Limb (tissue), 2 donors: Measurements from ENCODE around the gene RAPGEF4.
"Not testable (repeated sequence)": the region's sequence is repeated elsewhere in the genome, so short reads cannot be mapped to it uniquely, and the experiment has no call there.

Source experiments
- DNase-seq, 2 donors: peaks; one replicate each; pipeline ENCODE4 v3.0.0-alpha.2; 2016; ENCODE audit errors: extremely low spot score in 2 of 2

RAPGEF4 gene

GRCh38 chr2:172726172-172726735 is 9.4 kb upstream of the RAPGEF4 start:
- no peak for DNase-seq

GRCh38 chr2:172730411-172730810 is 5.2 kb upstream of the RAPGEF4 start:
- DNase-seq: no peak

GRCh38 chr2:172734711-172735581 is 699 bp upstream of the RAPGEF4 start:
- peak in 1 of 2 donors; percentile 38 for DNase-seq

DNA sequence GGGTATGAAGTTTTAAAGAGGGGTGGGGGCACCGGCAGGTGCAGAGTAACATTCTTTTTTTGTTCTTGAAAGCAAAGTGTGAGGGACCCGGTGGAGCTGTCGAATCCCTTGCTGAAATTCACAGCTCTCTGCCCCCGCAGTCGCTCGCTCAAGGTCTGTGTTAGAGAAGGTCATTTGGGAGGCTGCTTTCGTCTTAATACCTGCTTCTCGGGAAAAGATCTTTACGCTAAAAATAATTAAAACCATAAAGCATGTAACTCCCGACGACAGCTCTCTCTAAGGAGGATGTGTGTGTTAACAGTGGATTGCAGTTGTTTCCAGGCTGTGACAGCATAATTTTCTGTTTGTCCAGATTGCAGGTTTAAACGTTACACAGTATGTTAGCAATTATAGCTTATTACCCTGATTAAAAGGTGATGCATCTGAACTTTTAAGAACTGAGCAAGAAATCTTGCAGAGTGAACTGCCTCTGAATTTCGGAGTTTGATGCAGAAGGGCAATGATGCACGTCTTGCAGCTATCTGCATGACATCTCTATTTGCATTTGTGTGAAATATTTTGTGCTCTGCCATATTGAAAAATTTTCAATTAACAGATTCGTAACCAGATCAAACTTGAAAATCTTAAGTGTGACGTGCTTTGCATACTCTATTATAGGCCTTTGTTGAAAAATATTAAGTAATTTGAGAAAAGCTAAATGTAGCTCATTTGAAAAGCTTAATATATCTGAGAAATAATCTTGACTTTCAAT is 954 bp downstream of the RAPGEF4 start:
- DNase-seq: peak in 1 of 2 donors; percentile 37

DNA sequence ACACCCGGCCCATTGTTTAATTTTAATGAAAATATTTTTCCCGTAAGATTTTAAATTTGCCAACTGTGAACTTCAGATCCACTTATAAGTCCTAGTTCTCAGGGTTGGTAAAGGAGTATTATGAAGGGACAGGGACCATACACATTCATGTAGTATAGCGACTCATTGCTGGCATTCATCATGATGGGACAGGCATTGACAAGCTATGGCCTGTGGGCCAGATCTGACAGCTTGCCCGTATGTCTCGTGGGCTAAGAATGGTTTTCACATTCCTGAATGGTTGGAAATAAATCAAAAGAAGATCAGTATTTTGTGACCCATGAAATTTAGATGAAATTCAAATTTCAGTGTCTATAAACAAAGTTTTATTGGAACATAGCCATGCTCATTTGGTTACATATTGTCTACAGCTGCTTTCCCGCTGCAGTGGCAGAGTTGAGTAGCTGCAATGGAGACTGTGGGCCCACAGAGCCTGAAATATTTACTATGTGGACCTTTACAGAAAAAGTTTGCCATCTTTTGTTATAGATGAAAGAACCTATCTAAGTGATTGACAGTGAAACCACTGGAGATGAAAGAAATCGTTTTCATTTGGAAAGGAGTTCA is 4.1 kb downstream of the RAPGEF4 start:
- DNase-seq: no peak

DNA sequence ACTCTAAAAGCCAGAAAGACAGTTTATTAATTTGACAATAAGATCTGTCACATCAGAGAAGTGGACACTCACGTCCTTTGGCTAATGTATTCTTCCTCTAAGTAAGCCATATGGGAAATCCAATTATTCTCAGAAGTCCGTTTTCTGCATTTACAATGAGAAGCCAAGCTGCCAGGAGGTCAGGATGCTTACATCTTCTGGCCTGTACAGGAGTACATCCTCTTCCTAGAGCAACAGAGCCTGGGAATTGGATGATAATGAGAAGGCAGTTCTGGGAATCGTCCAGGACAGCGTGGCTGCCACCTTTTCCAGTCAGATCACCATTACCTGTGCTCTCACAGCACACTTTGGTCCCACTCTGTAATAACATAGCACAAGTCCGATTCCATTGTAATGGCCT is 5.2 kb downstream of the RAPGEF4 start:
- no peak for DNase-seq

DNA sequence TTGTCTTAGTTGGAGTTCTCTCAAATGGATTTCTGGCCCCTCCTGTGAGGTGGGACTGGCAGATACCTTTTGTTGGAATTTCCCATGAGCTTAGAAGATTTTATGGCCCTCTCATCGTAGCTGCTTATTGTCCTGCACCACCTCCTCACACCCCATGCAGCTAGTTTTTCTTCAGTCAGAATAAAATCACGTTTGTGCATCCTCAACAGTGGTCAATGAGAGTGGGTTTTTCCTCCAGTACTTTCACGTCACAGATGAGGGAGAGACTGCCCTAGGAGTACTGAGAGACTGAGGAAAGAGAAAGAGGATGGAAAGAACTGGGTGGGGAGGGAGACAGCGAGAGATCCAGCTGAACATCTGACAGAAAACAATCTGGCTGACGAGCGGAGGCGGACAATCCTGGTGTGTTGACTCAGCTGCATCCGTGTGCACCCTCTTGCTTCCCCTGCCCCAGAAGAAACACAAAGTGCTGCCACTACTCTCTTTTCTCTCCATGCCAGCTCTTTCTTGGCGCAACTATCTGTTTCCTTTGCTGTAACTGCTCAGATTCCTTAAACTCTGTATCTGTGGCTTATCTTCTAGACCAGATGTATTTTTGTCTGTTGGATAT is 7.4 kb downstream of the RAPGEF4 start:
- no peak for DNase-seq

- no peak for DNase-seq
These were observed 8.3 kb downstream of the RAPGEF4 start for GRCh38 chr2:172743898-172744297.

DNA sequence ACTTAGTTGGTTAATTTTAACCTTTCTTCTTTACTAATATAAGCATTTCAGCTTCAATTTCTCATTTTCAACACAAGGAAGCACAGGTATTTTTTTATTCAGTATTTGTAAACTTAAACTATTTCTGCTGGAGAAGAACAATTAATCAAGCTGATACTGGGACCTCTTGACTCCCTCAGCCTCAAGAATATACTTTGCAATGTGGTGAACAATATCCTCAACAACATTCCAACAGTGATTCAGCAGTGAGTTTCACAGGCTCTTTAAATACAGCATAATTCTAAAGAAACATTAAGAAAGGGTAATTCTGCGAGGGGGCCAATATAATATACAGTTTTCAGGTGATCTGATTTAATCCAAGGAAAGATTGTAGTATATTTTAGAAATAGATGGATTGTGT is 10.0 kb downstream of the RAPGEF4 start:
- no peak for DNase-seq

DNA sequence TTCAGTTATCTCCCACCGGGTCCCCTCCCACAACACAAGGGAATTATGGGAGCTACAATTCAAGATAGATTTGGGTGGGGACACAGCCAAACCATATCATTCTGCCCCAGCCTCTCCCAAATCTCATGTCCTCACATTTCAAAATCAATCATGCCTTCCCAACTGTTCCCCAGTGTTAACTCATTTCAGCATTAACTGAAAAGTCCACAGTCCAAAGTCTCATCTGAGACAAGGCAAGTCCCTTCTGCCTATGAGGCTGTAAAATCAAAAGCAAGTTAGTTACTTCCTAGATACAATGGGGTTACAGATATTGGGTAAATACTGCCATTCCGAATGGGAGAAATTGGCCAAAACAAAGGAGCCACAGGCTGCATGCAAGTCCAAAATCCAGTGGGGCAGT is 12.9 kb downstream of the RAPGEF4 start:
- not testable (repeated sequence) for DNase-seq

- no peak for DNase-seq
These were observed 13.7 kb downstream of the RAPGEF4 start for GRCh38 chr2:172749388-172749787.

DNA sequence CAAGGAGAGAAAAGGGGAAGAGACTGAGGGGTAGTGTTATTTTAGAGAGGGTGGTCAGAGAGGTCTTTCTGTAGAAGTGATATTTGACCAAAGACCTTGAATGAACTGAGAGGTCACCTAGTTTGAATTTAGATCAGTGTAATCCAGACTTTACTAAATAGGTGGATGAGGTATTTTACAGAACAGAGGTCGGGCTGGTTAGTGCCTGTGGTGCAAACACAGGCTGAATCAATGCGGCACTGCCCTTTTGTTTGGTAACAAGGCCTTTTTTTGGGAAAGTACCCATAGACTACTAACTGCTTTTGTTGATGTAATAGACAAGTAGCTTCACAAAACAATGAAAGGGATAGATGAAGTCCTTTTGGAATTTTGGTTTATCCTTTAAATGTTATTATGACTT is 15.9 kb downstream of the RAPGEF4 start:
- DNase-seq: no peak

DNA sequence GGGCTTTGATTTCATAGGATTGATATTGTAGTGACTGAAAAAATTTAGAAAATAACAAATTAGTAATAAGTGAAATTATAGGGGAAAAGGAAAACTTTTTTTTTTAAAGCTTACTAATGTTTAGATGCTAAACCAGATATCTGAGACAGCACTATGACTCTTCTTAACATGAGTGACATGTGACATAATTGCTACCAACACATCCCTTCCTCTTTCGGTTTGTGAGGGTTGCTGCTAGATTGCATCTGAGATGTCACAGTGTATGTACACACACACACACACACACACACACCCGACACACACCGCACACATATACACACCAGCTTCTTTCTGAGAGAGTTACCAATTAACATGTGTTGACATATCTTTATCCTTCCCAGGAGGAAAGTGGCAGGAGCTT is 18.0 kb downstream of the RAPGEF4 start:
- DNase-seq: no peak

DNA sequence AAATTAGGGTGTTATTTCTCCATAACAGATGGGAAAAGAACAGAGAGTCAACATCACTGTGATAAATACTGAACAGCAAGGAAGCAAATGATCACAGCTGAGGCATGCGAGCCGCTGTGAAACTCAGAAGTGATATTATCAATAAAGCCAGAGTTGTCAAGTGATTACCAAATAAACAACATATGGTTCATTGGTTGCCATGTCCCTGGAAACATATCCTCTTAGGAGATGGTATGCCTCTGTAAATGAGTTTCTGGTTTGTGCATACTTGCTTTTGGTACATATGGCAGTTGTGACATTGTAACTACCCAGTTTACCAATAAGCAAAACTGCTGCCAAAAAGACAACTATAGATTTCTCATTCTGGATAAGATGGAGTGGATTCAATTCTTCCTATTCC is 23.8 kb downstream of the RAPGEF4 start:
- no peak for DNase-seq

DNA sequence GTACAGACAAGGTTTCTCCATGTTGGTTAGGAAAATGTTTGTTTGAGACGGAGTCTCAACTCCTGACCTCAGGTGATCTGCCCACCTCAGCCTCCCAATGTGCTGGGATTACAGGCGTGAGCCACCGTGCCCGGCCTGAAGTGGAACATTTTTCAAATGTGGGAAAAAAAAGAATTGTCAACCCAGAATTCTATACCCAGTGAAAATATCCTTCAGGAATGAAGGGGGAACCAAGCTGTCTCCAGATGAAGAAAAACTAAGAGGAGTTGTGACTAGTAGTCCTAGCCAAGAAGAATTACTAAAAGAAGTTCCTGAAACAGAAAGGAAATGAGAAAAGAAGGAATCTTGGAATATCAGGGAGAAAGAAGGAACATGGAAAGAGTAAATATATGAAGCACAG is 25.7 kb downstream of the RAPGEF4 start:
- no peak for DNase-seq

GRCh38 chr2:172762574-172762973 is 26.9 kb downstream of the RAPGEF4 start:
- DNase-seq: no peak

- DNase-seq: no peak
These were observed 27.4 kb downstream of the RAPGEF4 start for GRCh38 chr2:172763079-172763478.

DNA sequence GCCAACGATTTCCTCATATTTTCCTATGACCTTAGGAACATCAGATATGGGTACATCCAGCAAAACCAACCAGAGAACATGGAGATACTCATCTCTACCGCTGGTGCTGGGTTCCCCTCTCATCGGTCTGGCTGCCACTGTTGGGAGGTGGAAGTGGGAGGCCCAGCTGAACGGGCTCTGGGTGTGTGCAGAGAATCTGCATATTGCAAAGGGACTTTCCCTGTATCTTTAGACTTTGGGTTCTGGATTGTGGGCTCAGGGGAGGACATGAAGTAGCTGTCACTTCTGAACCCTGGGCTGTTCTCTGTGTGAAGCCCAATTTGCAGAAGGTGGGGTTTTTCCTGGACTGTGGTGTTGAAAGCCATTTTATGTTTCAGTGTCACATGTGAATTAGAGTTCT is 30.0 kb downstream of the RAPGEF4 start:
- no peak for DNase-seq

- no peak for DNase-seq
These were observed 32.8 kb downstream of the RAPGEF4 start for GRCh38 chr2:172768401-172768800.

DNA sequence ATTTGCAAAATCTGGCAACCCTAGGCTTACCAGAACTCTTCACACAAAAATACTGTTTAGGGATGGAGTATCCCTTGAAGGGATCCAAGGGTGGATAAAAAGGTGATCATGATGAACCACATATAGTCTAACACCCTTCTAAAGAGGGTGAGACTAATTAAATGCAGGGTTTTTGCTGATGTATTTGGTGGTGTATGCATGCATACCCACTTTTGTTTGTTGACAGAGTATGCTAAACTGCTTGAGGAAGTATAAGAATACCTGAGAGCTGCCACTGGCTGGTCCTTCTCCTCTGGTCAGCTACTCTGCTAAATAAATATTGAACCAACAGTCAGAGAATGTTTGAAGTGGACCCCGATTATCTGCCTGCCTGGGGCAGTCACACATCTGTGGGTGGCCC is 34.2 kb downstream of the RAPGEF4 start:
- no peak for DNase-seq

DNA sequence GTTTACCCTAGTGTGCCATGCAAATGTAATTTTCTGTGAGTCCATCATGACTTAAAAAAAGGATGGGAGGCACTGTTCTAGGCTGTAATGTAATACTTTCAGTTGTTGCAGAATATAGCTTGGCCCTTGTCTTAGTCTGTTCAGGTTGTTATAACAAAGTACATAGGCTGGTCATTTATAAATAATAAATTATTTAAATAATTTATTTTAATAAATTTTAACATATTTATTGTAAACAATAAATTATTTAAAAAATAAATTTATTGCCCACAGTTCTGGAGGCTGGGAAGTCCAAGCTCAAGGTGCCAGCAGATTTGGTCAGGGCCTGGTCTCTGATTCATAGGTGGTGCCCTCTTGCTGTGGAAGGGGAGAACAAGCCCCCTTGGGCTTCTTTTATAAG is 35.2 kb downstream of the RAPGEF4 start:
- no peak for DNase-seq

DNA sequence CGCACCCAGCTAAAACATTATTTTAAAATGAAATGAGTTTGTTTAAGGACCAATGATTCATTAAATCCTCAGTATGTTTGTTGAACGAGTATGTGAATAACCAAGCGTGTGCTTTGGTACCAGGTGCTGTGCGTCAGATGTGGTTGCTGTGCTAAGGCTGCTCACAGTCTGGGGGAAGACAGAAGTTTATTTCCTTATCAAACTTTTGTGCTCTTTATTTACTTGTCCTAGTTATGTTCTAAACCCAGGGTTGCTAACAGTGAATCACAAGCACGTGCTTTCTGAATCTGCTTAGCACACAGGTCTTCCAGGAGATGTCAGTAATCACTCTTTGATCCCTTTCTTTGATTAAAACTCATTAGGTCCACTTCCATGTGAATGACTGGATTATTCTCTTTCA is 37.0 kb downstream of the RAPGEF4 start:
- DNase-seq: no peak
